ENCODE measurements around the gene PIK3C2A. TPM values are rescaled to one million over a fixed set of nuclear protein-coding genes. Genes with fewer than 3 reads are reported as not detected.

The PIK3C2A gene
- total and polyA plus RNA-seq, 2 of the 13 experiments (the other 11 are each of a cell fraction or from before 2014, with no cell fraction given): 27.5 to 49.9 TPM

DNA sequence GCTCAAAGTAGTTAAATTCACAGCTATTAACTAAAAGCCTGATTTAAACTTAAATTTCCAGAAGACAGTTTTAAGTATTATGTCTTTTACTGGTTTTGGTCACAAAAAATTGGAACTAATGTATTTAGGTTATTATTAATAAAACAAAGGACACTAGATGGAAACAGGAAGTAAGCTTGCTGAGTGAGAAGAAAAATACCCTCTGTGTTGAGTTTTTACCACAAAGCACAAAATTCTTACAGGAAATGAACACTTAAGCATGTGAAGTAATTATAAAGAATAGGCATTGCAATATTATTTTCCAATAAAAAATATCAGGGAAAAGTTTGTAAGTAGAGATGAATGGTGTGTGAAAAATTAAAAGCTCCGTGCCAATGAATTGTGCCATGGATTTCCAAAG lies 46.3 kb downstream of the PIK3C2A start:
- ChIA-PET POLR2A (interaction anchor here (0.6 kb wide), 1 partner anchor 17 kb away, joined by 4 read pairs; no protein-coding TSS in a partner anchor), CTCF (ENCODE audit: low intra/inter-chr PET ratio, low total read pairs) (no interaction called here)
- Histone ChIP-seq H3K79me2 (ENCODE audit: insufficient read depth, low read length) (peaks cover 78% of the 10 kb centered on the region), H3K36me3 (replicated peaks in 1 of 2; ENCODE audit: control insufficient read depth in 1 of 2, insufficient read depth in 2 of 2, low read length in 2 of 2) (peaks cover 0 to 27% of the 10 kb centered on the region in 2 experiments; a peak in 2 of 5 replicates), H3K4me2 (ENCODE audit: low read depth, low read length) (no peak overlapping the region), H3K4me1 (ENCODE audit: insufficient read depth, low read length) (peaks cover 60% of the 10 kb centered on the region), H3K4me3 (replicated peaks in 1 of 3; ENCODE audit: insufficient read depth in 1 of 3, low read depth in 2 of 3, low read length in 3 of 3) (no peak overlapping the region), H3K9me3 (ENCODE audit: low read length) (no peaks in the 10 kb centered on the region), H2AFZ (ENCODE audit: low read length) (no peak overlapping the region), H3K9ac (ENCODE audit: insufficient read depth, low read depth, low read length) (no peak overlapping the region), H4K20me1 (ENCODE audit: insufficient read depth, low read length) (peaks cover 32% of the 10 kb centered on the region), H3K27me3 (ENCODE audit: control insufficient read depth in 1 of 2, insufficient read depth in 2 of 2, low read length in 2 of 2) (no peaks in the 10 kb centered on the region), H3K27ac (ENCODE audit: extremely low read length, insufficient read depth, low read length) (no peak overlapping the region)
- intact Hi-C loops (cut with micrococcal nuclease; ENCODE audit: unreplicated experiment): no loop called here
- BruUV-seq (replicated peaks): no TSS peak
- in situ Hi-C loops (cut with HindIII; ENCODE audit: extremely low pct_ligation_motif_present, low pct_unique_long_range_greater_than_20kb): no loop called here
- DNase-seq (ENCODE audit: low spot score) (no peak), FAIRE-seq (no peak), ATAC-seq (no peak)
- TF ChIP-seq PHB2 (IDR thresholded peaks at IDR 0.05; ENCODE audit: partially characterized antibody) (no peak), ZNF891 (CRISPR knock-in tag; IDR thresholded peaks at IDR 0.05) (no peak), ZNF549 (CRISPR knock-in tag; IDR thresholded peaks at IDR 0.05) (no peak), KDM5A (IDR thresholded peaks at IDR 0.05; ENCODE audit: borderline replicate concordance, low read length) (no peak), XRCC5 (optimal IDR thresholded peaks at IDR 0.05; ENCODE audit: low read length) (no peak), MBD4 (IDR thresholded peaks at IDR 0.05; ENCODE audit: borderline replicate concordance, low read length) (no peak), ZNF3 (CRISPR knock-in tag; IDR thresholded peaks at IDR 0.05) (no peak), REXO4 (CRISPR knock-in tag; IDR thresholded peaks at IDR 0.05; ENCODE audit: borderline replicate concordance) (no peak), NCOR1 (IDR thresholded peaks at IDR 0.05; ENCODE audit: borderline replicate concordance, low read length) (no peak), ZNF800 (CRISPR knock-in tag; IDR thresholded peaks at IDR 0.05) (no peak), ZNF567 (CRISPR knock-in tag; IDR thresholded peaks at IDR 0.05; ENCODE audit: borderline replicate concordance) (no peak), ZNF672 (CRISPR knock-in tag; IDR thresholded peaks at IDR 0.05) (no peak), SNAPC2 (CRISPR knock-in tag; IDR thresholded peaks at IDR 0.05) (no peak), TERF1 (CRISPR knock-in tag; IDR thresholded peaks at IDR 0.05) (no peak), ZNF232 (CRISPR knock-in tag; IDR thresholded peaks at IDR 0.05; ENCODE audit: borderline replicate concordance) (no peak), GLI4 (CRISPR knock-in tag; IDR thresholded peaks at IDR 0.05; ENCODE audit: borderline replicate concordance) (no peak)
- TF ChIP-seq, protein P1, sequence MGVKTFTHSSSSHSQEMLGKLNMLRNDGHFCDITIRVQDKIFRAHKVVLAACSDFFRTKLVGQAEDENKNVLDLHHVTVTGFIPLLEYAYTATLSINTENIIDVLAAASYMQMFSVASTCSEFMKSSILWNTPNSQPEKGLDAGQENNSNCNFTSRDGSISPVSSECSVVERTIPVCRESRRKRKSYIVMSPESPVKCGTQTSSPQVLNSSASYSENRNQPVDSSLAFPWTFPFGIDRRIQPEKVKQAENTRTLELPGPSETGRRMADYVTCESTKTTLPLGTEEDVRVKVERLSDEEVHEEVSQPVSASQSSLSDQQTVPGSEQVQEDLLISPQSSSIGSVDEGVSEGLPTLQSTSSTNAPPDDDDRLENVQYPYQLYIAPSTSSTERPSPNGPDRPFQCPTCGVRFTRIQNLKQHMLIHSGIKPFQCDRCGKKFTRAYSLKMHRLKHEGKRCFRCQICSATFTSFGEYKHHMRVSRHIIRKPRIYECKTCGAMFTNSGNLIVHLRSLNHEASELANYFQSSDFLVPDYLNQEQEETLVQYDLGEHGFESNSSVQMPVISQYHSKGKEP (CRISPR knock-in tag; IDR thresholded peaks at IDR 0.05): no peak
- 90% methylated on average over 1 of the region's 1 CpG for WGBS (ENCODE audit: low lambda C conversion rate)

All from HepG2 (cell line).